ENCODE measurements around the gene MUC20. TPM values are rescaled to one million over a fixed set of nuclear protein-coding genes. Genes with fewer than 3 reads are reported as not detected.

The MUC20 gene
- polyA plus RNA-seq, 1 donor (not counting 4 experiments of a cell fraction or from before 2014, with no cell fraction given), result 0.21 TPM

- Histone ChIP-seq H3K9ac (ENCODE audit: control insufficient read depth, extremely low read depth, insufficient read depth, low read length) (no peak overlapping the region), H3K9me1 (ENCODE audit: control insufficient read depth, extremely low read depth, insufficient read depth, low read length) (no peaks in the 10 kb centered on the region), H3K9me3 (ENCODE audit: control insufficient read depth, low read depth, low read length) (no peaks in the 10 kb centered on the region), H3K36me3 (ENCODE audit: control insufficient read depth in 2 of 2, extremely low read depth in 1 of 2, insufficient read depth in 2 of 2, low read length in 2 of 2) (peaks cover 4 to 16% of the 10 kb centered on the region in 2 experiments), H3K27me3 (ENCODE audit: control insufficient read depth, extremely low read depth, insufficient read depth, low read length) (no peaks in the 10 kb centered on the region), H3K27ac (ENCODE audit: control insufficient read depth, insufficient read depth, low read length) (no peak overlapping the region), H2AFZ (ENCODE audit: control insufficient read depth, low read length) (no peak overlapping the region), H3K4me3 (ENCODE audit: control insufficient read depth in 2 of 3, extremely low read depth in 1 of 3, insufficient read depth in 2 of 3, low read depth in 1 of 3, low read length in 3 of 3) (no peak overlapping the region), H3K4me1 (ENCODE audit: control insufficient read depth, extremely low read depth, insufficient read depth, low read length) (peaks cover 14% of the 10 kb centered on the region), H3K79me2 (ENCODE audit: control insufficient read depth, insufficient read depth, low read length) (no peaks in the 10 kb centered on the region), H4K20me1 (ENCODE audit: control insufficient read depth, extremely low read depth, insufficient read depth, low read length) (no peaks in the 10 kb centered on the region), H3K4me2 (ENCODE audit: control insufficient read depth, extremely low read depth, insufficient read depth, low read depth, low read length) (no peak overlapping the region)
- dilution Hi-C loops (cut with MboI; ENCODE audit: extremely low pct_ligation_motif_present, low sequenced_read_pairs), result no loop called here
- FAIRE-seq (no peak), DNase-seq (ENCODE audit: low read depth, low spot score) (no peak)
- TF ChIP-seq CTCF (optimal IDR thresholded peaks at IDR 0.05 in 1 of 3, IDR thresholded peaks at IDR 0.05 in 1 of 3, conservative IDR thresholded peaks at IDR 0.05 in 1 of 3; ENCODE audit: extremely low read depth in 1 of 3, insufficient read depth in 2 of 3, low read length in 3 of 3) (no peak), EZH2 (IDR thresholded peaks at IDR 0.05; ENCODE audit: low read length) (no peak)
These were observed 22.5 kb upstream of the MUC20 start for GRCh38 chr3:195698325-195698646.

GRCh38 chr3:195698647-195699387 lies 22.0 kb upstream of the MUC20 start:
- H3K9ac ChIP-seq (ENCODE audit: control insufficient read depth, extremely low read depth, insufficient read depth, low read length), result no peak overlapping the region
- no peak for FAIRE-seq
- no peak overlapping the region for H2AFZ ChIP-seq (ENCODE audit: control insufficient read depth, low read length)
- no peak overlapping the region for H3K4me2 ChIP-seq (ENCODE audit: control insufficient read depth, extremely low read depth, insufficient read depth, low read depth, low read length)
- H3K27ac ChIP-seq (ENCODE audit: control insufficient read depth, insufficient read depth, low read length), result no peak overlapping the region
- H3K27me3 ChIP-seq (ENCODE audit: control insufficient read depth, extremely low read depth, insufficient read depth, low read length), result no peaks in the 10 kb centered on the region
- dilution Hi-C loops (cut with MboI; ENCODE audit: extremely low pct_ligation_motif_present, low sequenced_read_pairs), result no loop called here
- TF ChIP-seq EZH2 (IDR thresholded peaks at IDR 0.05; ENCODE audit: low read length) (no peak), CTCF (optimal IDR thresholded peaks at IDR 0.05 in 1 of 3, IDR thresholded peaks at IDR 0.05 in 1 of 3, conservative IDR thresholded peaks at IDR 0.05 in 1 of 3; ENCODE audit: extremely low read depth in 1 of 3, insufficient read depth in 2 of 3, low read length in 3 of 3) (no peak)
- peaks cover 14% of the 10 kb centered on the region for H3K4me1 ChIP-seq (ENCODE audit: control insufficient read depth, extremely low read depth, insufficient read depth, low read length)
- no peaks in the 10 kb centered on the region for H3K9me1 ChIP-seq (ENCODE audit: control insufficient read depth, extremely low read depth, insufficient read depth, low read length)
- no peak overlapping the region for H3K4me3 ChIP-seq (ENCODE audit: control insufficient read depth in 2 of 3, extremely low read depth in 1 of 3, insufficient read depth in 2 of 3, low read depth in 1 of 3, low read length in 3 of 3)
- H3K9me3 ChIP-seq (ENCODE audit: control insufficient read depth, low read depth, low read length), result no peaks in the 10 kb centered on the region
- DNase-seq (ENCODE audit: low read depth, low spot score), result no peak
- H3K79me2 ChIP-seq (ENCODE audit: control insufficient read depth, insufficient read depth, low read length), result no peaks in the 10 kb centered on the region
- no peaks in the 10 kb centered on the region for H4K20me1 ChIP-seq (ENCODE audit: control insufficient read depth, extremely low read depth, insufficient read depth, low read length)
- peaks cover 2 to 15% of the 10 kb centered on the region in 2 experiments for H3K36me3 ChIP-seq (ENCODE audit: control insufficient read depth in 2 of 2, extremely low read depth in 1 of 2, insufficient read depth in 2 of 2, low read length in 2 of 2)

Data from keratinocyte (primary cell).